Suprapubic skin (tissue), 4 donors: ENCODE measurements around the gene NADSYN1.

ENCODE experiments used
- CTCF ChIP-seq, 2 donors: fragments of 200-600 bp in 1 of 2; fragments of 450-650 bp in 1 of 2; sonication (generic) in 1 of 2; IDR thresholded peaks; one replicate each; pipeline ENCODE4 v1.5.1; 2016 to 2019; ENCODE audit warnings: antibody characterized with exemption in 2 of 2, mild to moderate bottlenecking in 1 of 2, moderate library complexity in 1 of 2
- EP300 ChIP-seq: sonication (generic); formaldehyde crosslinking; IDR thresholded peaks from one replicate; pipeline ENCODE4 v1.6.1; 2017; ENCODE audit warnings: antibody characterized with exemption
- POLR2A ChIP-seq, 2 donors: fragments of 450-650 bp; IDR thresholded peaks; one replicate each; pipeline ENCODE4 v1.6.1; 2017; ENCODE audit warnings: antibody characterized with exemption in 2 of 2, mild to moderate bottlenecking in 2 of 2, moderate library complexity in 2 of 2
- POLR2AphosphoS5 ChIP-seq, 3 donors: sonication (generic); formaldehyde crosslinking; IDR thresholded peaks; one replicate each; pipeline ENCODE4 v1.6.1; 2017; ENCODE audit warnings: antibody characterized with exemption in 3 of 3

DNA sequence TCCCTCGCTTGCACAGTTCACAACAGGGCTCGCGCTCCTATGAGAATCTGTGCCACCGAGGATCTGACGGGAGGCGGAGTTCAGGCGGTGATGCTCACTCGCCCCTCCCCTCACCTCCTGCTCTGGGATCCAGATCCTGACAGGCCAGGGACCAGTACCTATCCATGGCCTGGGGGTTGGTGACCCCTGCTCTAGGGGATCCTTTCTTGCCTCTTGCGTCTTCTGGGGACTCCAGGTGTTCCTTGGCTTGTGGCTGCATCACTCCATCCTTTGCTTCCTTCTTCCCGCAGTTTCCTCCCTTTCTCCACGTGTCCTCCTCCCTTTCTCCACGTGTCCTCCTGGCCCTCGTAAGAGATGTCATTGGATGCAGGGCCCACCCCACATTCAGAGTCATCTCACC, 43.4 kb downstream of the NADSYN1 start:
- TF ChIP-seq CTCF (IDR thresholded peaks at IDR 0.05) = no peak
- no peak for TF ChIP-seq EP300
- TF ChIP-seq POLR2A (IDR thresholded peaks at IDR 0.05) = no peak
- no peak for TF ChIP-seq POLR2AphosphoS5 (IDR thresholded peaks at IDR 0.05)
